ENCODE measurements around the gene MNAT1. TPM values are rescaled to one million over a fixed set of nuclear protein-coding genes. Genes with fewer than 3 reads are reported as not detected.

MNAT1 gene
- total RNA-seq, 1 donor from 2014 or later = 75.4 TPM

DNA sequence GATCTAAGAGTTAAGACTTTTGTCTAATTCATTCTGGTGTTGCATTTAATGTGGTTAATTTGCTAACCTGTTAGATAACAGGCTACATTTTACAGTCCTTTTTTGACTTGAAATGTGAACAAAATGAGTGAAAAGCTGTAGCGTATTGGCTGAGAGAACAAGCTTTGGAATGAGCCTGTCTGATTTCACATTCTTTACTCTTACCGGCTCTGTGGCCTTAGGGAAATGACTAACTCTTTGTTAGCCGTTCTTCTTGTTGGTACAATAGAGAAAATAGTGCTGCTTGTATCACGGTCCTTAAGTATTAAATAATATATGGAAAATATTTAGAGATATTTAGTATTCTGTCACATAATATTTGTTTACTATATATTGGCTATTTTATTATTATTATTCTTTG lies 1.9 kb downstream of the MNAT1 start:
- TF ChIP-seq, protein P1, sequence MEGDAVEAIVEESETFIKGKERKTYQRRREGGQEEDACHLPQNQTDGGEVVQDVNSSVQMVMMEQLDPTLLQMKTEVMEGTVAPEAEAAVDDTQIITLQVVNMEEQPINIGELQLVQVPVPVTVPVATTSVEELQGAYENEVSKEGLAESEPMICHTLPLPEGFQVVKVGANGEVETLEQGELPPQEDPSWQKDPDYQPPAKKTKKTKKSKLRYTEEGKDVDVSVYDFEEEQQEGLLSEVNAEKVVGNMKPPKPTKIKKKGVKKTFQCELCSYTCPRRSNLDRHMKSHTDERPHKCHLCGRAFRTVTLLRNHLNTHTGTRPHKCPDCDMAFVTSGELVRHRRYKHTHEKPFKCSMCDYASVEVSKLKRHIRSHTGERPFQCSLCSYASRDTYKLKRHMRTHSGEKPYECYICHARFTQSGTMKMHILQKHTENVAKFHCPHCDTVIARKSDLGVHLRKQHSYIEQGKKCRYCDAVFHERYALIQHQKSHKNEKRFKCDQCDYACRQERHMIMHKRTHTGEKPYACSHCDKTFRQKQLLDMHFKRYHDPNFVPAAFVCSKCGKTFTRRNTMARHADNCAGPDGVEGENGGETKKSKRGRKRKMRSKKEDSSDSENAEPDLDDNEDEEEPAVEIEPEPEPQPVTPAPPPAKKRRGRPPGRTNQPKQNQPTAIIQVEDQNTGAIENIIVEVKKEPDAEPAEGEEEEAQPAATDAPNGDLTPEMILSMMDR (conservative IDR thresholded peaks at IDR 0.05; ENCODE audit: low read depth, low read length) = no peak
- DNase-seq (ENCODE audit: low read depth) = no peak
- H3K4me3 ChIP-seq (ENCODE audit: low read depth, low read length) = peak overlapping the region; percentile 96

DNA sequence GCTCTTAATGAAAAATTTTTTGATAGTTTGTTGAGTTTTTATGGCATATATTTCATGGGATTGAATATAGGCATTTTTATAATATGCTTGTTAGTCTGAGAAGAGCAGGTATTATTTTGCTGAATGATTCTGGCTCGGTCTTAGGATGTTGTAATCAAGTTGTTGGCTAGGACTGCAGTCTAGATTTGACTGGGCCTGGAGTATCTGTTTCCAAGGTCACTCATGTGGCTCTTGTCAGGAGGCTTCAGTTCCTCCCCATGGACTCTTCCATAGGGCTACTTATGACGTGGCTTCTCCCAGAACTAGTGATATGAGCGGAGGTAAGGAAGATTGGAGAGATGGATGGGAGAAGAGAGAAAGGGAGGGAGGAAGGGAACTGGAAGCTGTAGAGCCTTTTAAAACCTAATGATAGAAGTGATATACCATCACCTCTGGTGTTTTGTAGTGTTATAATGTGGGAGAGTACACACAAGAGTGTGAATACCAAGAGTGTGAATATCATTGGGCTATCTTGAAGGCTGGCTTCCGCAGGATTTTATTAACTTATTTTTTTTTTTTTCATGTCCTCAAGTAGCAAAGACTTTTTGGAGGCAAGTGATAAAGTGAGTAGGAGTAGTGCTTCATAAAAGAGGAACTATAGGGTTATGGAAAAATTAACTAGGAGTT lies 4.4 kb downstream of the MNAT1 start:
- no peak overlapping the region for H3K4me3 ChIP-seq (ENCODE audit: low read depth, low read length)
- no peak for DNase-seq (ENCODE audit: low read depth)
- TF ChIP-seq, protein P1 (conservative IDR thresholded peaks at IDR 0.05; ENCODE audit: low read depth, low read length) = no peak

DNA sequence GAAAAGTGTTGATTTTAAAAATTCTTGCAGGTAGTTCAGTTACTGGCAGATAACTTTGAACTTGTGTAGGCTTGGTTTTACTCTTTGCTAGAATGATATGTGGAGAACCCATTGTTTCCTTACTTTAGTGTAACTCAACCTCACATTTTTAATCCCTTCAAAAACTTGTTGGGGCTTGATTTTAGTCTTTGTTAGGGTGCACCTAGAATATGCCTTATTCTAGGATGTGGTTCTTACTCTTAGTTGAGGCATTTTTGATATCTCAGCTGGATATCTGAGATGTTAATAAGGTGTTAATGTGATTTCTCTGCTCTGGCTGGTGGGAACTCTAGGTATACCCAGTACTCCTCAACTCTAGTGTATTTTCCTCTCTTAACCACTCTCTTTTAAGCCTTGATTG lies 10.0 kb downstream of the MNAT1 start:
- TF ChIP-seq, protein P1 (conservative IDR thresholded peaks at IDR 0.05; ENCODE audit: low read depth, low read length) = no peak
- DNase-seq (ENCODE audit: low read depth) = no peak
- H3K4me3 ChIP-seq (ENCODE audit: low read depth, low read length) = no peak overlapping the region

DNA sequence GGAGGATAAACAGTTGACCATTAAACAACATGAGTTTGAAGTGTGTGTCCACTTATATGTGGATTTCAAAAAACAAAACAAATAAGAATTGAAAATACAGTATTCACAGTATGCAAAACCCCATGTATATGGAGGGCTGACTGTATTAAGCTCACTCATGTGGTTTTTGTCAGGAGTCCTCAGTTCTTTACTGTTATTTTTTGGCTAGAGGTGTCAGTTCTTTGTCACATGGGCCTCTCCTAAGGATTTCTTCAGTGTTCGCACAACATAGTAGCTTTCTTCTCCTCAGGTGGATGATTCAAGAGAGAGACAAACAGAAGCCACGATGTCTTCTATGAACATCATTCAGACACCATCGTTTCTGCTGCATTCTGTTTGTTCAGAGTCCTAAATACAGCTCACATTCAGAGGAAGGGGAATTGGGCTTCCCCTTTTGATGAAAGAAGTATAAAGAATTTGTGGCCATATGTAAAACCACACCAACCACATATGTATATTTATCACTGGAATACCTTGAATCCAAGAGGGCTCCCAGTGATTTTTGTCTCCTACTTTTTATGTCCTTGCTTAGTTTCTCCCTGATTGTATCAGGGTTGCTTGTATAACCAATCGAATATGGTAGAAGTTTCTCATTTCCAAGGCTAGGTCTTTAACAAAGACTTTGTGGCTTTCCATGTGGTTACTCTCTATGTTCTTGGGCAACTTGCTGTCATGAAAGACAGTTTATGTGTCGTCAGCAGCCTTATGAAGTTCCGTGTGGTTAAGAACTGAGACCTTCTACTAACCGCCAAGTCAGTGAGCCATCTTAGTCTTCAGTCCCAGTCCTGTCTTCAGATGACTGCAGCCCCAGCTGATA lies 18.9 kb downstream of the MNAT1 start:
- no peak for DNase-seq (ENCODE audit: low read depth)
- TF ChIP-seq, protein P1 (conservative IDR thresholded peaks at IDR 0.05; ENCODE audit: low read depth, low read length) = no peak

DNA sequence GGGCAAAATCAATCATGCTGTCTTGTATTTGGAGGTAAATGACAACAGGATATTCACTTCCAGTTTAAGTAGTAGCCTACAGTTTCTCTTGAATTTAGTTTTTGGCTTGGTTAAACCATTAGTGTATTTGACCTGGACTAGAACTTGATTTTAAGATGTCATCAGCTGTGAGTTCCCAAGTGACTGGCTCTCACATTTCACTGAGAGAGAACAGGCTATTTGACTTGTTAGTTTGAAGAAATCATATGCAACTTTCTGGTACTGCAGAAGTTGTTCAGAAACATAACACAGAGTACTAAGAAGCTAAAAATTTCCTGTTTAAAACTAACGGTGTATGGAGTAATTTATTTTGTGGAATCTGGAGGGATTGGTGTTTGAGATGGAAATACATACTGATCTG lies 22.3 kb downstream of the MNAT1 start:
- TF ChIP-seq, protein P1 (conservative IDR thresholded peaks at IDR 0.05; ENCODE audit: low read depth, low read length) = no peak
- DNase-seq (ENCODE audit: low read depth) = no peak
- H3K4me3 ChIP-seq (ENCODE audit: low read depth, low read length) = no peak overlapping the region

More for the DNA sequence above, 18.9 kb downstream of the MNAT1 start:
- H3K4me3 ChIP-seq (ENCODE audit: low read depth, low read length) = no peak overlapping the region

DNA sequence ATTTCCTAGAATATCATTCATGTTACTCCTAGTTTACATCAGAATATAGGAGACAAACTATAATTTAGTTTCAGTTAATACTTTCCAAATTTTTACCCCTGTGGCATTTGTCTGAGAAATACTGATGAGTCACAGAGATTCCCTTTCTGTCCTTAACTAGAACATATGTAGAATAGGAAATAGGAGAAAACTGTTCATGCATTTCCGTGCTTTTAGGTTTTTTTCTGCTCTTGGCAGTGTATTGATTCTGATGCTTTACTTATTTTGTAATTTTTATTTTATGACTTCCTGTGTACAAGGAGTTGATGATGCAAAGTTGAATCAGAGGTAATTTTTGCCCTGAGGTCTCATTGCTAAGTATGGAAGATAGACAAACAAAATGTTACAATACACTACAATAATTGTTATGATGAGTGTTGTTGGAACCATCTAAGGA lies 23.0 kb downstream of the MNAT1 start:
- DNase-seq (ENCODE audit: low read depth) = no peak
- TF ChIP-seq, protein P1 (conservative IDR thresholded peaks at IDR 0.05; ENCODE audit: low read depth, low read length) = no peak
- H3K4me3 ChIP-seq (ENCODE audit: low read depth, low read length) = no peak overlapping the region

Data from epithelial cell of proximal tubule (primary cell).